NCI-H1694 (cell line): ENCODE data around the gene PGAM2.
A peak's percentile ranks its signal among the peaks of the same experiment; 100 is the strongest.

Experiments
- DNase-seq: peaks from one replicate; lab custom pipeline; 2025; lab: John Stamatoyannopoulos, UW

Gene PGAM2

GRCh38 chr7:44083796-44084195, 18.4 kb upstream of the PGAM2 start:
- no peak for DNase-seq

- DNase-seq = peak; percentile 97
Measured at GRCh38 chr7:44082541-44083207, 17.3 kb upstream of the PGAM2 start.

- no peak for DNase-seq
Measured at GRCh38 chr7:44081266-44081748, 15.9 kb upstream of the PGAM2 start.

GRCh38 chr7:44080686-44081265, 15.4 kb upstream of the PGAM2 start:
- DNase-seq = no peak

- no peak for DNase-seq
Measured at GRCh38 chr7:44080118-44080517, 14.8 kb upstream of the PGAM2 start.

GRCh38 chr7:44079331-44080021, 14.1 kb upstream of the PGAM2 start:
- no peak for DNase-seq

GRCh38 chr7:44078521-44078920, 13.2 kb upstream of the PGAM2 start:
- DNase-seq = no peak

- no peak for DNase-seq
Measured at GRCh38 chr7:44077681-44078091, 12.3 kb upstream of the PGAM2 start.

- DNase-seq = no peak
Measured at GRCh38 chr7:44077061-44077460, 11.7 kb upstream of the PGAM2 start.

GRCh38 chr7:44076101-44076895, 10.9 kb upstream of the PGAM2 start:
- DNase-seq = no peak

GRCh38 chr7:44075296-44076075, 10.1 kb upstream of the PGAM2 start:
- no peak for DNase-seq

- DNase-seq = no peak
Measured at GRCh38 chr7:44074349-44074695, 9.0 kb upstream of the PGAM2 start.

GRCh38 chr7:44073664-44074348, 8.4 kb upstream of the PGAM2 start:
- DNase-seq = no peak

- peak; percentile 12 for DNase-seq
Measured at GRCh38 chr7:44072364-44073231, 7.2 kb upstream of the PGAM2 start.

GRCh38 chr7:44071726-44072363, 6.5 kb upstream of the PGAM2 start:
- no peak for DNase-seq

GRCh38 chr7:44068054-44068453, 2.7 kb upstream of the PGAM2 start:
- DNase-seq = no peak

GRCh38 chr7:44067064-44067951, 1.9 kb upstream of the PGAM2 start:
- no peak for DNase-seq

GRCh38 chr7:44066494-44067063, 1.2 kb upstream of the PGAM2 start:
- no peak for DNase-seq
